KMS-11 (cell line): ENCODE measurements around the gene HOTAIR.

Source experiments
- H2AFZ ChIP-seq: fragments of 200-600 bp; sonication (generic); 2 replicates; pipeline ENCODE4 v1.6.1; 2016; ENCODE audit warnings: antibody characterized with exemption, mixed run types, low read depth
- H3K27ac ChIP-seq: fragments of 200-600 bp; sonication (generic); 2 replicates; pipeline ENCODE4 v1.6.1; 2016; ENCODE audit warnings: mild to moderate bottlenecking, mixed run types
- H3K27me3 ChIP-seq: fragments of 200-600 bp; sonication (generic); 2 replicates; pipeline ENCODE4 v1.6.1; 2017; ENCODE audit warnings: mild to moderate bottlenecking, low read depth, mixed run types, moderate library complexity; ENCODE audit not compliant: insufficient read depth
- H3K36me3 ChIP-seq: fragments of 200-600 bp; sonication (generic); 2 replicates; pipeline ENCODE4 v1.6.1; 2017; ENCODE audit warnings: mild to moderate bottlenecking, mixed run types; ENCODE audit not compliant: insufficient read depth
- H3K4me1 ChIP-seq: fragments of 200-600 bp; sonication (generic); 2 replicates; pipeline ENCODE4 v1.6.1; 2016; ENCODE audit warnings: mild to moderate bottlenecking, low read depth, mixed run types; ENCODE audit not compliant: poor library complexity, severe bottlenecking
- H3K4me2 ChIP-seq: fragments of 200-600 bp; sonication (generic); 2 replicates; pipeline ENCODE4 v1.7.0; 2016; ENCODE audit warnings: mild to moderate bottlenecking, mixed run types
- H3K4me3 ChIP-seq: fragments of 200-600 bp; sonication (generic); IDR thresholded peaks from 2 replicates; pipeline ENCODE4 v1.6.1; 2017; ENCODE audit warnings: low read depth, low read length, mixed read lengths; ENCODE audit not compliant: insufficient read depth
- H3K79me2 ChIP-seq: fragments of 200-600 bp; sonication (generic); 2 replicates; pipeline ENCODE4 v1.6.1; 2016; ENCODE audit warnings: low read depth, mixed run types; ENCODE audit not compliant: insufficient read depth
- H3K9ac ChIP-seq: fragments of 200-600 bp; sonication (generic); 2 replicates; pipeline ENCODE4 v1.6.1; 2016; ENCODE audit warnings: mild to moderate bottlenecking, mixed run types
- H4K20me1 ChIP-seq: fragments of 200-600 bp; sonication (generic); 2 replicates; pipeline ENCODE4 v1.6.1; 2016; ENCODE audit warnings: mild to moderate bottlenecking, mixed run types; ENCODE audit not compliant: insufficient read depth
- CTCF ChIP-seq: fragments of 200-600 bp; sonication (generic); conservative IDR thresholded peaks from 2 replicates; pipeline ENCODE4 v1.6.1; 2017; ENCODE audit warnings: low read depth, mild to moderate bottlenecking, antibody characterized with exemption, low read length, moderate library complexity, mixed read lengths

Gene HOTAIR

GRCh38 chr12:53965281-53966084 is 9.3 kb downstream of the HOTAIR start:
- H3K79me2 ChIP-seq, result no peaks in the 10 kb centered on the region
- no peak for TF ChIP-seq CTCF
- no peaks in the 10 kb centered on the region for H3K4me1 ChIP-seq
- no peak overlapping the region for H3K27ac ChIP-seq
- no peaks in the 10 kb centered on the region for H3K36me3 ChIP-seq
- H3K4me3 ChIP-seq, result no peak overlapping the region
- H4K20me1 ChIP-seq, result no peaks in the 10 kb centered on the region
- H3K27me3 ChIP-seq, result peaks cover 100% of the 10 kb centered on the region
- no peak overlapping the region for H2AFZ ChIP-seq
- H3K4me2 ChIP-seq, result no peak overlapping the region
- H3K9ac ChIP-seq, result no peak overlapping the region

GRCh38 chr12:53964315-53964713 is 10.4 kb downstream of the HOTAIR start:
- no peak overlapping the region for H3K27ac ChIP-seq
- H4K20me1 ChIP-seq, result no peaks in the 10 kb centered on the region
- H2AFZ ChIP-seq, result no peak overlapping the region
- H3K4me3 ChIP-seq, result no peak overlapping the region
- no peaks in the 10 kb centered on the region for H3K4me1 ChIP-seq
- no peak for TF ChIP-seq CTCF
- no peaks in the 10 kb centered on the region for H3K79me2 ChIP-seq
- no peaks in the 10 kb centered on the region for H3K36me3 ChIP-seq
- no peak overlapping the region for H3K9ac ChIP-seq
- peaks cover 100% of the 10 kb centered on the region for H3K27me3 ChIP-seq
- H3K4me2 ChIP-seq, result no peak overlapping the region; the same call in 1 of the 2 replicates

DNA sequence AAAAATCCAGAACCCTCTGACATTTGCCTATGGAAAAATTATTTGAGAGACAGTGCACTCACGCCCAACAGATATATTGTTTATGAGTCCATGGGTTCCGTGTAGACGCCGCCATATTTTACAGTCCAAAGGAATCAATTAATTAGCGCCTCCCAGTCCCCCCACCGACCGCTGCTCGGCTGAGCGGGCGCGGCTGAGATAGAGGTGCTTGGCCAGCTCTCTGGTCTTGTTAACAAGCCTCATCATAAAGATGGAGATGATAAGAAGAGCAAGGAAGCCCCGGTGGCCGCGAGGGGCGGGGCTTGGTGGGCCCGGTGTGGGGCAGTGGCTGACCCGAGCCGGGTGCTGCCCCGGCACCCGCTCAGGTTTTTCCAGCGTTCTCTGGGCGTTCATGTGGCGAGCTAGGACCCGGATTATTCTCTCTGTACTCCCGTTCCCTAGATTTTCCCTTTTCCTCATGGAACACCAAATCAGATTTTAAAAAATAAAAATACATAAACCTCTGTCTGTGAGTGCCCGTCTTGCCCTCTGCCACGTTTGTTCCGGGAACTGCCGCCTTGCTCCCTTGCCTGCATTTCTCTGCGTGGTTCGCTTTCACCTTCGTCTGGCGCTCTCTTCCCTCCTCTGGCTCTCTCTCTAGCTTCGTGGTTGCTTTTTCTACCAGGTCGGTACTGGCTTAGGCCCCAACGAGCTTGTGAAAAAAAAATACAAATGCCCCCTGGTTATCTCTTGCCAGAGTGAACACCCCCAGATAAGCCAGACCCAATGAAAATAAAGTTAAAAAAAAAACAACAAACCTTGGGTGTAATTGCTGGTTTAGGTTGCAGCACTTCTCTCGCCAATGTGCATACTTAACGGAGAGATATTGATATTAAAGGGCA is 11.1 kb downstream of the HOTAIR start:
- Histone ChIP-seq H3K4me1 (no peaks in the 10 kb centered on the region), H3K9ac (no peak overlapping the region), H3K36me3 (no peaks in the 10 kb centered on the region), H2AFZ (no peak overlapping the region), H4K20me1 (no peaks in the 10 kb centered on the region), H3K4me2 (no peak overlapping the region), H3K27me3 (peaks cover 100% of the 10 kb centered on the region), H3K79me2 (no peaks in the 10 kb centered on the region), H3K4me3 (no peak overlapping the region), H3K27ac (no peak overlapping the region)
- no peak for TF ChIP-seq CTCF

DNA sequence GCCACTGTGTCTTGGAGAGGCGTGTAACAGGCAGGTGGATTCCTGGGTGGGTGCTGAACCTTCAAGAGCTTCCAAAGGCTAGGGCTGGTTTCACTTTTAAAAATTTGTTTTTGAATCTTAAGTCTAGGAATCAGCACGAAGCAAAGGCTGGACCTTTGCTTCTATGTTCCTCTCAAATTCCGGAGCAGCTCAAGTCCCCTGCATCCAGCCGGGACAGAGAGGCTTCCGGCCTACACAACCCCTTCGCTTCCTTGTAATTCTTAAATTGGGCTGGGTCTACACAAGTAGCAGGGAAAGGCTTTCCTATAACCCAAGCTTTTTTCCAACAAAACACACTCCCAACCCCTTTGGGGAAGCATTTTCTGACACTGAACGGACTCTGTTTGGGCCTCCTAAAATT is 11.7 kb downstream of the HOTAIR start:
- Histone ChIP-seq H3K4me1 (no peaks in the 10 kb centered on the region), H3K4me3 (no peak overlapping the region), H3K36me3 (no peaks in the 10 kb centered on the region), H3K79me2 (no peaks in the 10 kb centered on the region), H3K9ac (no peak overlapping the region), H4K20me1 (no peaks in the 10 kb centered on the region), H2AFZ (no peak overlapping the region), H3K4me2 (no peak overlapping the region), H3K27me3 (peaks cover 100% of the 10 kb centered on the region), H3K27ac (no peak overlapping the region)
- TF ChIP-seq CTCF, result no peak
